Stimulated activated CD8-positive, alpha-beta memory T cell treated with anti-CD3 and anti-CD28 coated beads, Interleukin-2, amount 100 ng/mL, for 48 hours (primary cell): ENCODE results near the gene EVPL.

Source experiments
- DNase-seq, 2 donors: peaks; one replicate each; pipeline ENCODE4 v3.0.0-alpha.2; 2020; ENCODE audit warnings: low read depth in 2 of 2

The EVPL gene

GRCh38 chr17:75959839-75960511 is 67.1 kb downstream of the EVPL start:
- DNase-seq, result no peak

GRCh38 chr17:75959051-75959838 is 67.9 kb downstream of the EVPL start:
- DNase-seq, result no peak
